Measurements from ENCODE around the gene RASGRF2. TPM values are rescaled to one million over a fixed set of nuclear protein-coding genes. Genes with fewer than 3 reads are reported as not detected.

RASGRF2 gene
- total RNA-seq, 1 donor from 2014 or later = 0.05 TPM

- no peak for TF ChIP-seq CTCF (IDR thresholded peaks at IDR 0.05)
- Mint-ChIP-seq H3K27ac (ENCODE audit: unreplicated experiment) (no peak overlapping the region), H3K27me3 (ENCODE audit: unreplicated experiment) (peaks cover 38% of the 10 kb centered on the region), H3K36me3 (ENCODE audit: unreplicated experiment) (no peaks in the 10 kb centered on the region), H3K4me1 (ENCODE audit: unreplicated experiment) (peaks cover 8% of the 10 kb centered on the region), H3K9me3 (ENCODE audit: unreplicated experiment) (no peaks in the 10 kb centered on the region), H3K4me3 (ENCODE audit: unreplicated experiment) (no peak overlapping the region)
- no peak for DNase-seq (ENCODE audit: extremely low spot score, unreplicated experiment)
Observed at GRCh38 chr5:81191726-81192372, 231.7 kb downstream of the RASGRF2 start.

- H3K4me1 Mint-ChIP-seq (ENCODE audit: unreplicated experiment) = peaks cover 8% of the 10 kb centered on the region
Observed at GRCh38 chr5:81192373-81192750, 232.2 kb downstream of the RASGRF2 start.

GRCh38 chr5:81194633-81195334 lies 234.6 kb downstream of the RASGRF2 start:
- no peak overlapping the region for H3K27ac Mint-ChIP-seq (ENCODE audit: unreplicated experiment)
- H3K4me3 Mint-ChIP-seq (ENCODE audit: unreplicated experiment) = peak overlapping the region; percentile 65
- DNase-seq (ENCODE audit: extremely low spot score, unreplicated experiment) = peak; percentile 93

More at GRCh38 chr5:81192373-81192750, 232.2 kb downstream of the RASGRF2 start:
- no peak for TF ChIP-seq CTCF (IDR thresholded peaks at IDR 0.05)
- no peak overlapping the region for H3K27ac Mint-ChIP-seq (ENCODE audit: unreplicated experiment)
- H3K36me3 Mint-ChIP-seq (ENCODE audit: unreplicated experiment) = no peaks in the 10 kb centered on the region
- no peak overlapping the region for H3K4me3 Mint-ChIP-seq (ENCODE audit: unreplicated experiment)
- no peak for DNase-seq (ENCODE audit: extremely low spot score, unreplicated experiment)
- peaks cover 40% of the 10 kb centered on the region for H3K27me3 Mint-ChIP-seq (ENCODE audit: unreplicated experiment)
- no peaks in the 10 kb centered on the region for H3K9me3 Mint-ChIP-seq (ENCODE audit: unreplicated experiment)

GRCh38 chr5:81195335-81195929 lies 235.3 kb downstream of the RASGRF2 start:
- no peak overlapping the region for H3K27ac Mint-ChIP-seq (ENCODE audit: unreplicated experiment)
- DNase-seq (ENCODE audit: extremely low spot score, unreplicated experiment) = no peak

More at GRCh38 chr5:81194633-81195334, 234.6 kb downstream of the RASGRF2 start:
- Mint-ChIP-seq H3K4me1 (ENCODE audit: unreplicated experiment) (peaks cover 8% of the 10 kb centered on the region), H3K27me3 (ENCODE audit: unreplicated experiment) (peaks cover 44% of the 10 kb centered on the region), H3K9me3 (ENCODE audit: unreplicated experiment) (no peaks in the 10 kb centered on the region), H3K36me3 (ENCODE audit: unreplicated experiment) (no peaks in the 10 kb centered on the region)
- TF ChIP-seq CTCF (IDR thresholded peaks at IDR 0.05) = peak; percentile 98

More at GRCh38 chr5:81195335-81195929, 235.3 kb downstream of the RASGRF2 start:
- no peak for TF ChIP-seq CTCF (IDR thresholded peaks at IDR 0.05)
- Mint-ChIP-seq H3K4me1 (ENCODE audit: unreplicated experiment) (peaks cover 8% of the 10 kb centered on the region), H3K4me3 (ENCODE audit: unreplicated experiment) (peak overlapping the region; percentile 65), H3K9me3 (ENCODE audit: unreplicated experiment) (no peaks in the 10 kb centered on the region), H3K27me3 (ENCODE audit: unreplicated experiment) (peaks cover 42% of the 10 kb centered on the region), H3K36me3 (ENCODE audit: unreplicated experiment) (no peaks in the 10 kb centered on the region)

All from osteocyte (in vitro differentiated cells).